ENCODE measurements around the gene MICAL1. TPM values are rescaled to one million over a fixed set of nuclear protein-coding genes. Genes with fewer than 3 reads are reported as not detected.

MICAL1 gene
- total and polyA plus RNA-seq, 10 of the 15 experiments (the other 5 are each of a cell fraction or from before 2014, with no cell fraction given), result 0.32 to 71.6 (median 45.3) TPM

- POLR2A ChIA-PET, result interaction anchor here (0.6 to 13.1 kb wide), 3 partner anchors 23 to 355 kb away, joined by 3 to 132 read pairs (median 3); partner anchors contain the start of gene ZBTB24
- RAD21 ChIA-PET (ENCODE audit: unreplicated experiment), result interaction anchor here (0.5 to 10.1 kb wide), 6 partner anchors 14 to 235 kb away, joined by 3 to 97 read pairs (median 8); partner anchors contain the start of genes PPIL6, SMPD2 and ZBTB24
- no TSS peak for BruUV-seq (replicated peaks)
- Histone ChIP-seq H2AFZ (ENCODE audit: control insufficient read depth, low read depth, low read length) (no peak overlapping the region), H3K4me3 (no peak overlapping the region), H3K4me2 (ENCODE audit: control insufficient read depth, insufficient read depth) (peak overlapping the region; percentile 69), H3K9ac (ENCODE audit: control insufficient read depth, insufficient read depth, low read length) (0 out of 2 replicates have a peak overlapping the region, but pooled peaks have one; percentile 25), H3K27me3 (replicated peaks in 1 of 2; ENCODE audit: control insufficient read depth in 2 of 2, insufficient read depth in 2 of 2, low read length in 1 of 2) (no peaks in the 10 kb centered on the region), H3K27ac (ENCODE audit: control insufficient read depth, insufficient read depth) (peak overlapping the region; percentile 75), H3K4me1 (ENCODE audit: control insufficient read depth, insufficient read depth, low read length) (peaks cover 45% of the 10 kb centered on the region), H4K20me1 (ENCODE audit: control insufficient read depth, insufficient read depth) (no peaks in the 10 kb centered on the region), H3K9me3 (replicated peaks; ENCODE audit: control insufficient read depth, insufficient read depth, low read length) (no peaks in the 10 kb centered on the region; the same call in 1 of the 3 replicates), H3K79me2 (ENCODE audit: control insufficient read depth, insufficient read depth, low read length) (peaks cover 43% of the 10 kb centered on the region), H3K36me3 (ENCODE audit: control insufficient read depth in 2 of 2, insufficient read depth in 2 of 2, low read length in 1 of 2) (peaks cover 0 to 16% of the 10 kb centered on the region in 2 experiments; a peak in 2 of 4 replicates)
- SMC1A ChIA-PET (ENCODE audit: uncharacterized antibody, unreplicated experiment), result interaction anchor here (1.2 to 10.1 kb wide), 8 partner anchors 10 to 77 kb away, joined by 3 to 148 read pairs (median 5); partner anchors contain the start of genes CD164 and ZBTB24
- in situ Hi-C loops (cut with MboI), result no loop called here
- DNase-seq (ENCODE audit: low read depth, low spot score), result peak; percentile 56
- peak; percentile 19 for ATAC-seq
- CTCF ChIA-PET, result interaction anchor here (0.7 to 5.2 kb wide), 4 partner anchors 10 to 22 kb away, joined by 3 to 35 read pairs (median 13); partner anchors contain the start of gene ZBTB24
- WGBS (ENCODE audit: insufficient coverage, insufficient replicate concordance, low lambda C conversion rate, missing lambda C conversion rate), result 2% methylated on average over 5 of the region's 5 CpGs
- intact Hi-C loops (cut with micrococcal nuclease; ENCODE audit: unreplicated experiment), result loop anchor here (2.0 to 5.0 kb wide), 3 partner anchors 14 to 362 kb away; partner anchors contain the start of genes CD164 and CEP57L1
- no peak for FAIRE-seq
- peak; percentile 53; the same call in 1 of the 2 replicates for TF ChIP-seq PKNOX1 (IDR thresholded peaks at IDR 0.05)
- TF ChIP-seq SIN3A (IDR thresholded peaks at IDR 0.05; ENCODE audit: low read depth, low read length), result no peak
- no peak for TF ChIP-seq ZNF592 (IDR thresholded peaks at IDR 0.05)
- no peak for TF ChIP-seq FOXM1 (IDR thresholded peaks at IDR 0.05; ENCODE audit: low read depth, low read length)
- TF ChIP-seq RCOR1 (conservative IDR thresholded peaks at IDR 0.05; ENCODE audit: low read depth, low read length), result 0 out of 2 replicates have a peak, but pooled peaks have one; percentile 60
- TF ChIP-seq CBFB (IDR thresholded peaks at IDR 0.05; ENCODE audit: low read depth), result peak; percentile 61; the same call in 1 of the 2 replicates
- TF ChIP-seq, protein P1, sequence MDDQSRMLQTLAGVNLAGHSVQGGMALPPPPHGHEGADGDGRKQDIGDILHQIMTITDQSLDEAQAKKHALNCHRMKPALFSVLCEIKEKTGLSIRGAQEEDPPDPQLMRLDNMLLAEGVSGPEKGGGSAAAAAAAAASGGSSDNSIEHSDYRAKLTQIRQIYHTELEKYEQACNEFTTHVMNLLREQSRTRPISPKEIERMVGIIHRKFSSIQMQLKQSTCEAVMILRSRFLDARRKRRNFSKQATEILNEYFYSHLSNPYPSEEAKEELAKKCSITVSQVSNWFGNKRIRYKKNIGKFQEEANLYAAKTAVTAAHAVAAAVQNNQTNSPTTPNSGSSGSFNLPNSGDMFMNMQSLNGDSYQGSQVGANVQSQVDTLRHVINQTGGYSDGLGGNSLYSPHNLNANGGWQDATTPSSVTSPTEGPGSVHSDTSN (IDR thresholded peaks at IDR 0.05; ENCODE audit: insufficient replicate concordance, low read depth, low read length), result peak; percentile 64
- TF ChIP-seq STAT3 (IDR thresholded peaks at IDR 0.05; ENCODE audit: low read depth, low read length), result no peak
- TF ChIP-seq SPI1 (IDR thresholded peaks at IDR 0.05; ENCODE audit: borderline replicate concordance, insufficient read depth, low read depth, low read length), result peak; percentile 58
- peak; percentile 44; the same call in 1 of the 2 replicates for TF ChIP-seq CREB1 (IDR thresholded peaks at IDR 0.05; ENCODE audit: low read depth)
- TF ChIP-seq CHD1 (IDR thresholded peaks at IDR 0.05; ENCODE audit: low read depth, low read length), result no peak
- TF ChIP-seq GATAD2B (conservative IDR thresholded peaks at IDR 0.05; ENCODE audit: low read depth), result no peak
- TF ChIP-seq TCF3 (IDR thresholded peaks at IDR 0.05; ENCODE audit: borderline replicate concordance, insufficient read depth, low read depth, low read length), result no peak
- TF ChIP-seq EED (IDR thresholded peaks at IDR 0.05; ENCODE audit: low read depth), result peak; percentile 78
- peak; percentile 27 to 28; a peak in 3 of 4 replicates for TF ChIP-seq EP300 (IDR thresholded peaks at IDR 0.05; ENCODE audit: borderline replicate concordance in 1 of 2, control insufficient read depth in 1 of 2, low read depth in 2 of 2, low read length in 2 of 2)
- TF ChIP-seq SMAD5 (IDR thresholded peaks at IDR 0.05; ENCODE audit: low read depth), result no peak
Measured at GRCh38 chr6:109458774-109459531, 3.4 kb upstream of the MICAL1 start.

Measured in GM12878 (cell line).